ENCODE measurements around the gene PLAGL2. TPM values are rescaled to one million over a fixed set of nuclear protein-coding genes. Genes with fewer than 3 reads are reported as not detected.

The PLAGL2 gene
- total RNA-seq, 4 donors from 2014 or later = 4.2 to 7.2 (median 6.3) TPM

DNA sequence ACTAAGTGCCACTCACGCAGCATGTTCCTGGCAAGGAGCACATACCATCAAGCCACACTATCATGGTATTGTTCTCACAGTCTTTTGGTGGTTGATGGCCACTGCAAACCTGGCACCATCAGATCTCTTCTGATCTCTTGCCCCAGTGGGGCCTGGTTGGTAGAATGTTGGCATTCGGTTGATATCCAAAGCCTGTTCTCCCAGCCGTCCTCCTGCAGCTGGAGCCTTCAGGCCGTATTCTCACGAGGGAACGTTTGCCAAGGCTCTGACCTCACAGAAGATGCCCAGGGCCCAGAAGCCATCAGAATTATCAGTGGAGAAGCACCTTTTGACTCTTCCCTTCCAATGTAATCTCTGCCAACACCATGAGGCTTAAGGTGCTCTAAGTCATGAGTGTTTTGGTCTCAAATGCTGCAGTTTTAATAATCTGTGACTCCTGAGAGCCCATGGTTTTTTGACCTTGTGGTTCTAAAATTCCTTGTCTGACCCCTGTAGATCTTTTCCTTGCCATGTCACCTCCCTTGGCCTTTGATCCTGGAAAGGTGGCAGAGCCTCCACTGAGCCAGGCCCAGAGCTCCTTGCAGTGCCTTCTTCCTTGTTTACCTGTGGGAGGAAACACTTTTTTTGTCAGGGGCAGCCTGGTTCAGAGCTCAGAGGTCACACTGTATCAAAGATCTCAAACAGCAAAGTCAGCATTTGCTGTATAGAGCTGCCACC is 27.9 kb upstream of the PLAGL2 start:
- Histone ChIP-seq H3K9me3 (no peaks in the 10 kb centered on the region), H3K27me3 (no peaks in the 10 kb centered on the region), H3K4me1 (peaks cover 0 to 6% (median 0%) of the 10 kb centered on the region in 4 donors), H3K4me3 (no peak overlapping the region), H3K36me3 (peaks cover 0 to 69% (median 11%) of the 10 kb centered on the region in 3 donors), H3K27ac (no peak overlapping the region)
- TF ChIP-seq EP300 (IDR thresholded peaks at IDR 0.05) = no peak
- TF ChIP-seq CTCF (IDR thresholded peaks at IDR 0.05) = no peak
- no peak for TF ChIP-seq POLR2A (IDR thresholded peaks at IDR 0.05)
- DNase-seq (ENCODE audit: low spot score in 2 of 2) = no peak
- WGBS, 2 donors = 72 to 80% methylated on average over 6 of the region's 6 CpGs

DNA sequence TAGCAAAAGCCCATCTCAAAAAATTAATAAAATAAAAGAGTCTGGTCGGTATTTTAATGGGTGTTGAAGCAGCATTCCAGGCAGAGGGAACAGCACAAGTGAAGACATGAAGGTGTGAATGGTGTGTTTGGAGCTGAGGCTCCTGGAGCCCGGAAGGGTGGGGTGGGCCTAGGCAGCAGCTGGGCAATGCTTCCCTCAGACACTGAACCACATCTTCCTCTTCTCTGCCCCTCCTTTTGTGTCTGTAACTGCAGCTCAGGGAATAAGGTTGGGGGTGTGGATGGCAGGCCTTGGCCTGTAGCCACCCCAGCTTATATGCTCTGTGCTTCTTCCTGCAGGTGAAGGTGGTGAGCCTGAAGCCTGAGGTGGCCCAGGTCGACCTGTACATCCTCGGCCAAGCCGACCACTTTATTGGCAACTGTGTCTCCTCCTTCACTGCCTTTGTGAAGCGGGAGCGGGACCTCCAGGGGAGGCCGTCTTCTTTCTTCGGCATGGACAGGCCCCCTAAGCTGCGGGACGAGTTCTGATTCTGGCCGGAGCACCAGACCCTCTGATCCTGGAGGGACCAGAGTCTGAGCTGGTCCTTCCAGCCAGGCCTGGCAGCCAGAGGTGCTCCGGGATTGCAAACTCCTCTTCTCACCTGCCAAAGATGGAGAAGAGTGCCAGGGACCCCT is 26.7 kb upstream of the PLAGL2 start:
- no peak for TF ChIP-seq POLR2A (IDR thresholded peaks at IDR 0.05)
- TF ChIP-seq EP300 (IDR thresholded peaks at IDR 0.05) = no peak
- no peak for TF ChIP-seq CTCF (IDR thresholded peaks at IDR 0.05)
- WGBS, 2 donors = 87 to 94% methylated on average over 13 of the region's 13 CpGs
- Histone ChIP-seq H3K9me3 (no peaks in the 10 kb centered on the region), H3K4me3 (no peak overlapping the region), H3K27me3 (no peaks in the 10 kb centered on the region), H3K36me3 (peaks cover 0 to 82% (median 11%) of the 10 kb centered on the region in 3 donors), H3K27ac (no peak overlapping the region), H3K4me1 (peaks cover 0 to 6% (median 0%) of the 10 kb centered on the region in 4 donors)
- DNase-seq (ENCODE audit: low spot score in 2 of 2) = no peak

DNA sequence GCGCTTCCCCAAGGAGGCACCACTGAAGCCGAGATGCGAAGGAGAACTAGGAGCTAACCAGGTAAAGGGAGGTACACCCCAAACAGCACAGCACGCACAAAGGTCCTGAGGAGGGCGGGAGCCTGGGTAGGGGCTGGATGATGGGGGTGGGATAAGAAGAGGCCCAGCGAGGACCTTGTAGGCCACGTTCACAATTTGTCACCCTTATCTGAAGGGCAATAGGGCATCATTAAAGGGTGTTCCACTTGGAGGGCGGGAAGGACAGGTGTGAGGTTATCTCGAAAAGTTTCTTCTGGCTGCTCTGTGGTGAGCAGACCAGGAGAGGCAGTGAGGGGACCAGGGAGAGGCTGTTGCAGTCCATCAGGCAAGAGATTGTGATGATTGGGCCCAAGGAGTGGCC is 25.7 kb upstream of the PLAGL2 start:
- H3K27me3 ChIP-seq = no peaks in the 10 kb centered on the region
- H3K36me3 ChIP-seq = peaks cover 0 to 91% (median 11%) of the 10 kb centered on the region in 3 donors
- 94 to 96% methylated on average over 9 of the region's 9 CpGs for WGBS, 2 donors
- no peaks in the 10 kb centered on the region for H3K9me3 ChIP-seq
- peaks cover 0 to 6% (median 0%) of the 10 kb centered on the region in 4 donors for H3K4me1 ChIP-seq
- TF ChIP-seq CTCF (IDR thresholded peaks at IDR 0.05) = no peak
- no peak overlapping the region for H3K27ac ChIP-seq
- H3K4me3 ChIP-seq = no peak overlapping the region
- no peak for DNase-seq (ENCODE audit: low spot score in 2 of 2)

GRCh38 chr20:32232326-32232886 is 24.9 kb upstream of the PLAGL2 start:
- DNase-seq (ENCODE audit: low spot score in 2 of 2) = no peak

More at GRCh38 chr20:32232326-32232886, 24.9 kb upstream of the PLAGL2 start:
- H3K27ac ChIP-seq = peak overlapping the region in 1 of 4 donors; percentile 16
- no peaks in the 10 kb centered on the region for H3K27me3 ChIP-seq
- peaks cover 0 to 100% (median 11%) of the 10 kb centered on the region in 3 donors for H3K36me3 ChIP-seq
- no peak overlapping the region for H3K4me3 ChIP-seq
- no peaks in the 10 kb centered on the region for H3K9me3 ChIP-seq
- TF ChIP-seq EP300 (IDR thresholded peaks at IDR 0.05) (no peak), POLR2A (IDR thresholded peaks at IDR 0.05) (no peak), CTCF (IDR thresholded peaks at IDR 0.05) (no peak)
- H3K4me1 ChIP-seq = peaks cover 0 to 6% (median 0%) of the 10 kb centered on the region in 4 donors

Measured in tibial nerve (tissue), 4 donors.